Measurements from ENCODE around the gene DSP.

The DSP gene

GRCh38 chr6:7538484-7538883 lies 3.0 kb upstream of the DSP start:
- no peak for DNase-seq (ENCODE audit: low read depth in 2 of 2)

GRCh38 chr6:7540595-7540994 lies 876 bp upstream of the DSP start:
- no peak for DNase-seq (ENCODE audit: low read depth in 2 of 2)

GRCh38 chr6:7542065-7542873 lies 798 bp downstream of the DSP start:
- no peak for DNase-seq (ENCODE audit: low read depth in 2 of 2)

GRCh38 chr6:7542874-7543624 lies 1.6 kb downstream of the DSP start:
- DNase-seq (ENCODE audit: low read depth in 2 of 2), result no peak

- no peak for DNase-seq (ENCODE audit: low read depth in 2 of 2)
These were observed 2.4 kb downstream of the DSP start for GRCh38 chr6:7543789-7544424.

- no peak for DNase-seq (ENCODE audit: low read depth in 2 of 2)
These were observed 3.1 kb downstream of the DSP start for GRCh38 chr6:7544597-7544996.

- DNase-seq (ENCODE audit: low read depth in 2 of 2), result no peak
These were observed 4.0 kb downstream of the DSP start for GRCh38 chr6:7545316-7546019.

- no peak for DNase-seq (ENCODE audit: low read depth in 2 of 2)
These were observed 4.5 kb downstream of the DSP start for GRCh38 chr6:7546020-7546369.

GRCh38 chr6:7546383-7546782 lies 4.9 kb downstream of the DSP start:
- DNase-seq (ENCODE audit: low read depth in 2 of 2), result no peak

- DNase-seq (ENCODE audit: low read depth in 2 of 2), result no peak
These were observed 5.4 kb downstream of the DSP start for GRCh38 chr6:7546896-7547295.

GRCh38 chr6:7547315-7547714 lies 5.8 kb downstream of the DSP start:
- DNase-seq (ENCODE audit: low read depth in 2 of 2), result no peak

- DNase-seq (ENCODE audit: low read depth in 2 of 2), result no peak
These were observed 8.9 kb downstream of the DSP start for GRCh38 chr6:7550433-7550801.

- no peak for DNase-seq (ENCODE audit: low read depth in 2 of 2)
These were observed 13.2 kb downstream of the DSP start for GRCh38 chr6:7554533-7555275.

GRCh38 chr6:7555671-7556070 lies 14.2 kb downstream of the DSP start:
- DNase-seq (ENCODE audit: low read depth in 2 of 2), result no peak

- DNase-seq (ENCODE audit: low read depth in 2 of 2), result no peak
These were observed 15.1 kb downstream of the DSP start for GRCh38 chr6:7556394-7557106.

- DNase-seq (ENCODE audit: low read depth in 2 of 2), result no peak
These were observed 16.2 kb downstream of the DSP start for GRCh38 chr6:7557652-7558051.

GRCh38 chr6:7558781-7559180 lies 17.3 kb downstream of the DSP start:
- no peak for DNase-seq (ENCODE audit: low read depth in 2 of 2)

- no peak for DNase-seq (ENCODE audit: low read depth in 2 of 2)
These were observed 17.7 kb downstream of the DSP start for GRCh38 chr6:7559196-7559595.

GRCh38 chr6:7559651-7560385 lies 18.3 kb downstream of the DSP start:
- DNase-seq (ENCODE audit: low read depth in 2 of 2), result no peak
